Thyroid gland (tissue), 4 donors: Measurements from ENCODE around the gene UBC. TPM values are rescaled to one million over a fixed set of nuclear protein-coding genes. Genes with fewer than 3 reads are reported as not detected.

ENCODE experiments used
- DNase-seq, 2 donors: peaks; one replicate each; pipeline ENCODE4 v3.0.0-alpha.2; 2019
- H3K27ac ChIP-seq, 3 donors: fragments of 200-600 bp; sonication (generic); 1 replicate in 2 of 3; 2 replicates in 1 of 3; pipeline ENCODE4 v1.5.1; 2016 to 2019; ENCODE audit warnings: mild to moderate bottlenecking in 1 of 3, moderate library complexity in 1 of 3
- H3K27me3 ChIP-seq: fragments of 200-600 bp; sonication (generic); one replicate; pipeline ENCODE4 v1.5.1; 2019
- H3K36me3 ChIP-seq, 2 donors: fragments of 200-600 bp; sonication (generic); one replicate each; pipeline ENCODE4 v1.5.1; 2016 to 2019
- H3K4me1 ChIP-seq, 2 donors: fragments of 200-600 bp; sonication (generic); one replicate each; pipeline ENCODE4 v1.5.1; 2017 to 2019
- H3K4me3 ChIP-seq, 3 donors: fragments of 200-600 bp; sonication (generic); replicated peaks in 1 of 3; 1 replicate in 2 of 3; 2 replicates in 1 of 3; pipeline ENCODE4 v1.5.1; 2016; ENCODE audit warnings: mild to moderate bottlenecking in 1 of 3
- H3K9me3 ChIP-seq: fragments of 200-600 bp; sonication (generic); one replicate; pipeline ENCODE4 v1.5.1; 2017
- POLR2A ChIP-seq, 2 donors: fragments of 450-650 bp; IDR thresholded peaks; one replicate each; pipeline ENCODE4 v1.6.1; 2017; ENCODE audit warnings: antibody characterized with exemption in 2 of 2, mild to moderate bottlenecking in 2 of 2, moderate library complexity in 1 of 2
- WGBS, 2 donors: methylation state at CpG; one replicate each; pipeline ENCODE4 v1.1.5; 2017; 5-methylcytosine and 5-hydroxymethylcytosine counted together
- intact Hi-C: fragments of 100-400 bp; cut with DNase I; formaldehyde crosslinking; loops from one replicate; pipeline ENCODE4 v1.15.1; 2023
- total RNA-seq, 4 donors: library from RNA; depleted of rRNA; stranded (reverse); fragments of >200 nt; gene quantifications; one replicate each; pipeline ENCODE4 v1.2.3, GENCODE V29; 2016
- TF ChIP-seq, protein P1 (sequence below), 6 experiments: fragments of 200-600 bp in 3 of 6; fragments of 450-650 bp in 3 of 6; sonication (generic) in 3 of 6; IDR thresholded peaks; one replicate each; pipeline ENCODE4 v1.5.1; 2016 to 2019; ENCODE audit warnings: antibody characterized with exemption in 6 of 6, mild to moderate bottlenecking in 2 of 6, inconsistent platforms in 1 of 6, moderate library complexity in 1 of 6

UBC gene
- total RNA-seq, 4 donors from 2014 or later, result 907 to 1,424 (median 1,000) TPM

DNA sequence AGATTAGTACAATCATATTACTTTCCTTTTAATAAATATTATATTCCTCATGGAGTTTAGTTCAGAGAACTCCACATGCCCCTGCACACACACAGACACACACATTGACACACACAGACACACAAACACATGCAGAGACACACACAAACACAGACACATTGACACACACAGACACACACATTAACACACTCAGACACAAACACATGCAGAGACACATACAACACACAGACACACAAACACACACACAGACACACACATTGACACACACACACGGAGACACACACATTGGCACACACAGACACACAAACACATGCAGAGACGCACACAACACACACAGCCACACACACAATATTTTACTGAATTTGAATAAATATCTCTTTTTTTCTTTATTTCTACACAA is 38.3 kb downstream of the UBC start:
- no peaks in the 10 kb centered on the region for H3K4me1 ChIP-seq
- no peak overlapping the region for H3K27ac ChIP-seq
- WGBS, 2 donors, result 70 to 91% methylated on average over 2 of the region's 2 CpGs
- no peak for TF ChIP-seq POLR2A (IDR thresholded peaks at IDR 0.05)
- TF ChIP-seq, protein P1, sequence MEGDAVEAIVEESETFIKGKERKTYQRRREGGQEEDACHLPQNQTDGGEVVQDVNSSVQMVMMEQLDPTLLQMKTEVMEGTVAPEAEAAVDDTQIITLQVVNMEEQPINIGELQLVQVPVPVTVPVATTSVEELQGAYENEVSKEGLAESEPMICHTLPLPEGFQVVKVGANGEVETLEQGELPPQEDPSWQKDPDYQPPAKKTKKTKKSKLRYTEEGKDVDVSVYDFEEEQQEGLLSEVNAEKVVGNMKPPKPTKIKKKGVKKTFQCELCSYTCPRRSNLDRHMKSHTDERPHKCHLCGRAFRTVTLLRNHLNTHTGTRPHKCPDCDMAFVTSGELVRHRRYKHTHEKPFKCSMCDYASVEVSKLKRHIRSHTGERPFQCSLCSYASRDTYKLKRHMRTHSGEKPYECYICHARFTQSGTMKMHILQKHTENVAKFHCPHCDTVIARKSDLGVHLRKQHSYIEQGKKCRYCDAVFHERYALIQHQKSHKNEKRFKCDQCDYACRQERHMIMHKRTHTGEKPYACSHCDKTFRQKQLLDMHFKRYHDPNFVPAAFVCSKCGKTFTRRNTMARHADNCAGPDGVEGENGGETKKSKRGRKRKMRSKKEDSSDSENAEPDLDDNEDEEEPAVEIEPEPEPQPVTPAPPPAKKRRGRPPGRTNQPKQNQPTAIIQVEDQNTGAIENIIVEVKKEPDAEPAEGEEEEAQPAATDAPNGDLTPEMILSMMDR (IDR thresholded peaks at IDR 0.05), result no peak
- intact Hi-C loops, result loop anchor here (10.0 kb wide), 1 partner anchor 71 kb away; no protein-coding TSS in a partner anchor
- H3K36me3 ChIP-seq, result no peaks in the 10 kb centered on the region
- no peak for DNase-seq
- no peak overlapping the region for H3K4me3 ChIP-seq
- H3K27me3 ChIP-seq, result no peaks in the 10 kb centered on the region
- H3K9me3 ChIP-seq, result no peaks in the 10 kb centered on the region

DNA sequence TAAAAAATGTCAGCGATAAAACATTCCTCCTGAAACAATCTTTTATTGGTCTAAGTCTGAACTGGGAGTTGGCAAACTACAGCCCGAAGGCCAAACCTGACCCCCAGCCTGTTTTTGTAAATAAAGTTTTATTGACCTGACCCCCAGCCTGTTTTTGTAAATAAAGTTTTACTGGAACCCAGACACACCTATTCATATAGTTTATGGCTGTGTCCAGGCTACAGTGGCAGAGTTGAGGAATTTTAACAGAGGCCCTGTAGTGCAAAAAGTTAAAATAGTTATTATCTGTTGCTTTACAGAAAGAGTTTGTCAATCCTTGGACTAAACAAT is 38.7 kb downstream of the UBC start:
- Histone ChIP-seq H3K4me3 (no peak overlapping the region), H3K36me3 (no peaks in the 10 kb centered on the region), H3K4me1 (no peaks in the 10 kb centered on the region), H3K9me3 (no peaks in the 10 kb centered on the region), H3K27ac (no peak overlapping the region), H3K27me3 (no peaks in the 10 kb centered on the region)
- intact Hi-C loops, result loop anchor here (10.0 kb wide), 1 partner anchor 71 kb away; no protein-coding TSS in a partner anchor
- TF ChIP-seq, protein P1 (IDR thresholded peaks at IDR 0.05), result no peak
- TF ChIP-seq POLR2A (IDR thresholded peaks at IDR 0.05), result no peak
- 87 to 88% methylated on average over 2 of the region's 2 CpGs for WGBS, 2 donors
- DNase-seq, result no peak

DNA sequence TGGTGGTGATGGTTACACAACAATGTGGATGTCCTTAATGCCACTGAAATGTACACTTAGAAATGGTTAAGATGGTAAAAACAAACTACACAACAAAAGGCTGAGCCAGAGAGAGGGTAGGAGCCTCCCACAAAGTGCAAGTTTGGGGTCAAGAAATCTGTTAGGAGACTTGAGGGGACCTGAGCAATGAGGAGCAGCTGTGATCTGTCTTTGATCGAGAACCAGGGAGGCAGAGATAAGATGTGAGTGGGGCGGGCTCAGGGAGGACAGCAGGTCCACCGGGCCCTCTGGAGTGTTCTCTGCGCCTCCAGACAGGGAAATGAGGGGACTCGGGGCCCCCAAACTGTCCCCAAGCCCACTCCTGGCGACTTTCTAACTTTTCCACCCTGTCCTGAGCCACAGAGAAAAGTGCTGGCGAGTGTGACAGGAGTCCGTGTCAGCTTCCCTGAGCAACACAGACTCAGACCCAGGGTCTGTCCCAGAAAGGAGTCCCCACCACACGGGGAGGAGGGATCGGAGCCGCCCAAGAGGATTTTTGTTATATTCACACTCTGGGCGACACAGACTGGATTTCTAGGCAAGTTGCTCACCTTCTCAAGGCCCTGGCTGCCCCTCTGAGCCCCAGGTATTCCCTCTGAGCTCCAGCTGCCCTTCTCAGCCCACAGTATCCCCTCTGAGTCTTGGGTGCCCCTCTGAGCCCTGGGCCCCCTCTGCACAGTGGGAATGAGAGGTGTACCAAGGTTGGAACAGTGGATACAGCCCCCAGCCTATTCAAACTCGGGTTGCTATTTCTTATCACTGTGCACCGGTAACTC is 39.3 kb downstream of the UBC start:
- 74 to 77% methylated on average over 12 of the region's 14 CpGs for WGBS, 2 donors
- Histone ChIP-seq H3K9me3 (no peaks in the 10 kb centered on the region), H3K4me1 (no peaks in the 10 kb centered on the region), H3K4me3 (no peak overlapping the region), H3K27me3 (no peaks in the 10 kb centered on the region), H3K36me3 (no peaks in the 10 kb centered on the region), H3K27ac (no peak overlapping the region)
- intact Hi-C loops, result loop anchor here (10.0 kb wide), 1 partner anchor 70 kb away; no protein-coding TSS in a partner anchor
- no peak for DNase-seq
- TF ChIP-seq, protein P1 (IDR thresholded peaks at IDR 0.05), result no peak

DNA sequence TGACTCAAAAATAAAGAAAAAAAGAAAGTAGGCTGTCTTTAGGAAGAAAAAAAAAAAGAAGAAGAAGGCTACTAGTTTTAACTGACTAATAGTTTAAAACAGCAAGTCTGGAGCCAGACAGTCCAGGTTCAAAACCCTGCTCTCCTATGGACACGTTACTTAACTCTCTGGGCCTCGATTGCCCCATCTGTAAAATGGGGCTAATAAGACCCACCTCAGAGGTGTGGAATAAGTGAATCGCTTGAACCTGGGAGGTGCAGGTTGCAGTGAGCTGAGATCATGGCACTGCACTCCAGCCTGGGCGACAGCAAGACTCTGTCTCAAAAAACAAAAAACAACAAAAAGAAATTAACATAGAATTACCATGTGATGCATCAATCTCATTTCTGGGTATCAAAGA is 40.3 kb downstream of the UBC start:
- no peak for TF ChIP-seq POLR2A (IDR thresholded peaks at IDR 0.05)
- TF ChIP-seq, protein P1 (IDR thresholded peaks at IDR 0.05), result no peak
- Histone ChIP-seq H3K9me3 (no peaks in the 10 kb centered on the region), H3K4me3 (no peak overlapping the region), H3K36me3 (no peaks in the 10 kb centered on the region), H3K4me1 (no peaks in the 10 kb centered on the region), H3K27ac (no peak overlapping the region), H3K27me3 (no peaks in the 10 kb centered on the region)
- intact Hi-C loops, result loop anchor here (10.0 kb wide), 1 partner anchor 69 kb away; no protein-coding TSS in a partner anchor
- WGBS, 2 donors, result 93 to 97% methylated on average over 4 of the region's 4 CpGs
- DNase-seq, result no peak

DNA sequence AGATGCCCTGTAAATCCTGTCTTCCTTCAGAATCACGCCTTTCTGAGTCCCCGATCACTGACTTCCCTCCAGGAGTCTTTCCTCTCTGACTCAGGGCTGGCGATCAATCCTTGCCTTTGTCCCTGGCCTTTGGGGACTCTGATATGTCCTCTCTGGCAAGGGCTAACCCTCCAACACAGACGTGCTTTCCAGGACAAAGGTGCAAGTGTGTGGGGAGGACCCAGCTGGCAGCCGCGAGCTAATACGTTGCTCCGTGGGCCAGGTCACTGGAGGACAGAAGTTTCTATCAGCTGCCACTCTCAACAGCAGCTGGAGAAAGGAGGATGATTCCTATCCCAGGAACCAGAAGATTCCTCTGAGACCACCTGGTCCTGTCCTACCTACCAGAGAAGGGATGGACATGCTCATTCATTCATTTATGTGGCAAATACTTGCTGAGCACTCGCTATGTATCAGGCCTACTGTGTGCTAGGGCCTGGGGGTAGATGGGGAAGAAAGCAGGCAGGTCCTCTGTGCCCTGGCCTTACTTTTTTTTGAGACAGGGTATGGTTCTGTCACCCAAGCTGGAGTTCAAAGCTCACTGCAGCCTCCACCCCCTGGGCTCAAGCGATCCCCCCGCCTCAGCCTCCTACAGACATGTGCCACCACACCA is 42.3 kb downstream of the UBC start:
- Histone ChIP-seq H3K27ac (no peak overlapping the region), H3K4me1 (no peaks in the 10 kb centered on the region), H3K36me3 (no peaks in the 10 kb centered on the region), H3K9me3 (no peaks in the 10 kb centered on the region), H3K4me3 (no peak overlapping the region), H3K27me3 (no peaks in the 10 kb centered on the region)
- no peak for TF ChIP-seq POLR2A (IDR thresholded peaks at IDR 0.05)
- TF ChIP-seq, protein P1 (IDR thresholded peaks at IDR 0.05), result no peak
- no peak for DNase-seq
- intact Hi-C loops, result loop anchor here (10.0 kb wide), 1 partner anchor 67 kb away; no protein-coding TSS in a partner anchor
- WGBS, 2 donors, result 86 to 89% methylated on average over 11 of the region's 11 CpGs
